Hepatocyte (in vitro differentiated cells): ENCODE data around the gene ENPP7. TPM values are rescaled to one million over a fixed set of nuclear protein-coding genes. Genes with fewer than 3 reads are reported as not detected.

ENCODE experiments used
- DNase-seq: peaks from one replicate; pipeline ENCODE4 v3.0.0-alpha.2; 2016; ENCODE audit warnings: low spot score
- H2AFZ ChIP-seq: fragments of 200-600 bp; sonication (generic); 2 replicates; pipeline ENCODE4 v1.6.0; 2016; ENCODE audit warnings: antibody characterized with exemption, mild to moderate bottlenecking
- H3K27ac ChIP-seq: fragments of 200-600 bp; sonication (generic); 2 replicates; pipeline ENCODE4 v1.5.1; 2016; ENCODE audit warnings: mild to moderate bottlenecking
- H3K27me3 ChIP-seq: fragments of 200-600 bp; sonication (generic); 2 replicates; pipeline ENCODE4 v1.6.1; 2016
- H3K36me3 ChIP-seq: fragments of 200-600 bp; sonication (generic); replicated peaks from 2 replicates; pipeline ENCODE4 v1.5.1; 2016; ENCODE audit warnings: low read depth; ENCODE audit not compliant: insufficient read depth
- H3K4me1 ChIP-seq: fragments of 200-600 bp; sonication (generic); 2 replicates; pipeline ENCODE4 v1.5.1; 2016; ENCODE audit warnings: mild to moderate bottlenecking, moderate library complexity; ENCODE audit not compliant: insufficient read depth
- H3K4me2 ChIP-seq: fragments of 200-600 bp; sonication (generic); 2 replicates; pipeline ENCODE4 v1.6.0; 2016
- H3K4me3 ChIP-seq: fragments of 200-600 bp; sonication (generic); 2 replicates; pipeline ENCODE4 v1.5.1; 2016; ENCODE audit warnings: mild to moderate bottlenecking
- H3K79me2 ChIP-seq: fragments of 200-600 bp; sonication (generic); 2 replicates; pipeline ENCODE4 v1.6.0; 2017; ENCODE audit warnings: mild to moderate bottlenecking
- H3K9me2 ChIP-seq: fragments of 200-600 bp; sonication (generic); replicated peaks from 2 replicates; pipeline ENCODE4 v1.6.0; 2017; ENCODE audit warnings: mild to moderate bottlenecking; ENCODE audit not compliant: insufficient read depth
- H3K9me3 ChIP-seq: fragments of 200-600 bp; sonication (generic); 2 replicates; pipeline ENCODE4 v1.5.1; 2016; ENCODE audit warnings: low read depth, mild to moderate bottlenecking
- H4K20me1 ChIP-seq: fragments of 200-600 bp; sonication (generic); 2 replicates; pipeline ENCODE4 v1.6.0; 2016; ENCODE audit warnings: mild to moderate bottlenecking; ENCODE audit not compliant: insufficient read depth, poor library complexity, severe bottlenecking
- CTCF ChIP-seq: fragments of 200-600 bp; sonication (generic); IDR thresholded peaks from 2 replicates; pipeline ENCODE4 v1.5.1; 2016; ENCODE audit warnings: antibody characterized with exemption, mild to moderate bottlenecking; ENCODE audit not compliant: poor library complexity
- EZH2 ChIP-seq: fragments of 200-600 bp; sonication (generic); IDR thresholded peaks from 2 replicates; pipeline ENCODE4 v1.6.1; 2016; ENCODE audit warnings: antibody characterized with exemption, mild to moderate bottlenecking, borderline replicate concordance
- EZH2phosphoT487 ChIP-seq: fragments of 200-600 bp; sonication (generic); IDR thresholded peaks from one replicate; pipeline ENCODE4 v1.6.1; 2018; ENCODE audit warnings: antibody characterized with exemption, mild to moderate bottlenecking, low read depth, moderate library complexity; ENCODE audit not compliant: unreplicated experiment, severe bottlenecking
- WGBS: methylation state at CpG from one replicate; pipeline ENCODE4 v1.1.6; 2016; ENCODE audit warnings: low lambda C conversion rate; ENCODE audit errors: missing lambda C conversion rate; 5-methylcytosine and 5-hydroxymethylcytosine counted together
- polyA plus RNA-seq: library from polyadenylated mRNA; unstranded; fragments of >200 nt; fragmentation: Nextera tagmentation; extraction: Ambion mirVana; gene quantifications from 2 replicates; pipeline ENCODE4 v1.2.1, GENCODE V29; 2016
- total RNA-seq: library from RNA; depleted of rRNA; stranded (reverse); fragments of >200 nt; gene quantifications from 2 replicates; pipeline ENCODE4 v1.2.3, GENCODE V29; 2014

Gene ENPP7
- total and polyA plus RNA-seq, 2 experiments from 2014 or later = 22.2 to 30.2 TPM

GRCh38 chr17:79705674-79706073 is 25.1 kb upstream of the ENPP7 start:
- Histone ChIP-seq H3K79me2 (no peaks in the 10 kb centered on the region), H3K27ac (no peak overlapping the region), H3K4me2 (no peak overlapping the region), H3K36me3 (no peaks in the 10 kb centered on the region), H3K4me1 (no peaks in the 10 kb centered on the region), H3K4me3 (no peak overlapping the region), H3K27me3 (no peaks in the 10 kb centered on the region), H4K20me1 (no peaks in the 10 kb centered on the region), H3K9me3 (no peaks in the 10 kb centered on the region), H3K9me2 (no peaks in the 10 kb centered on the region), H2AFZ (no peak overlapping the region)
- WGBS = 95% methylated on average over 20 of the region's 20 CpGs
- no peak for TF ChIP-seq EZH2phosphoT487
- TF ChIP-seq EZH2 = no peak
- no peak for TF ChIP-seq CTCF
- DNase-seq = no peak

- Histone ChIP-seq H3K4me3 (no peak overlapping the region), H4K20me1 (no peaks in the 10 kb centered on the region), H3K27me3 (no peaks in the 10 kb centered on the region), H3K9me3 (no peaks in the 10 kb centered on the region), H2AFZ (no peak overlapping the region), H3K4me1 (no peaks in the 10 kb centered on the region), H3K36me3 (no peaks in the 10 kb centered on the region), H3K79me2 (no peaks in the 10 kb centered on the region), H3K27ac (no peak overlapping the region), H3K4me2 (no peak overlapping the region), H3K9me2 (no peaks in the 10 kb centered on the region)
- peak; percentile 52 for DNase-seq
- no peak for TF ChIP-seq EZH2phosphoT487
- no peak for TF ChIP-seq EZH2
- TF ChIP-seq CTCF = no peak
- WGBS = 89% methylated on average over 18 of the region's 25 CpGs
Observed at GRCh38 chr17:79706931-79707850, 23.6 kb upstream of the ENPP7 start.

- Histone ChIP-seq H3K4me3 (no peak overlapping the region), H2AFZ (no peak overlapping the region), H3K4me1 (no peaks in the 10 kb centered on the region), H3K27me3 (no peaks in the 10 kb centered on the region), H3K27ac (no peak overlapping the region), H3K36me3 (no peaks in the 10 kb centered on the region), H3K4me2 (peak overlapping the region; percentile 72), H3K9me3 (no peaks in the 10 kb centered on the region), H3K9me2 (no peaks in the 10 kb centered on the region), H3K79me2 (no peaks in the 10 kb centered on the region), H4K20me1 (no peaks in the 10 kb centered on the region)
- DNase-seq = peak; percentile 63
- 40% methylated on average over 34 of the region's 35 CpGs for WGBS
- TF ChIP-seq CTCF = peak; percentile 86
- TF ChIP-seq EZH2phosphoT487 = no peak
- no peak for TF ChIP-seq EZH2
Observed at GRCh38 chr17:79707931-79708891, 22.5 kb upstream of the ENPP7 start.
